AG10803 (cell line): ENCODE results near the gene MSL3.

Experiments
- DNase-seq: peaks from one replicate; pipeline ENCODE4 v3.0.0; 2010; ENCODE audit warnings: low read depth
- H3K4me3 ChIP-seq: 2 replicates; pipeline ENCODE4 v1.5.1; 2011; ENCODE audit warnings: mild to moderate bottlenecking, low read length, control low read depth
- CTCF ChIP-seq: conservative IDR thresholded peaks from 2 replicates; pipeline ENCODE4 v1.5.1; 2011; ENCODE audit warnings: mild to moderate bottlenecking, low read length, control low read depth, inconsistent platforms

MSL3 gene

GRCh38 chrX:11753668-11754067 lies 4.4 kb upstream of the MSL3 start:
- no peak for TF ChIP-seq CTCF
- H3K4me3 ChIP-seq: no peak overlapping the region
- no peak for DNase-seq

- H3K4me3 ChIP-seq: no peak overlapping the region
- no peak for DNase-seq
- TF ChIP-seq CTCF: no peak
These were observed 2.9 kb upstream of the MSL3 start for GRCh38 chrX:11754958-11755645.

- TF ChIP-seq CTCF: no peak
- DNase-seq: no peak
These were observed 2.3 kb upstream of the MSL3 start for GRCh38 chrX:11755724-11756123.

DNA sequence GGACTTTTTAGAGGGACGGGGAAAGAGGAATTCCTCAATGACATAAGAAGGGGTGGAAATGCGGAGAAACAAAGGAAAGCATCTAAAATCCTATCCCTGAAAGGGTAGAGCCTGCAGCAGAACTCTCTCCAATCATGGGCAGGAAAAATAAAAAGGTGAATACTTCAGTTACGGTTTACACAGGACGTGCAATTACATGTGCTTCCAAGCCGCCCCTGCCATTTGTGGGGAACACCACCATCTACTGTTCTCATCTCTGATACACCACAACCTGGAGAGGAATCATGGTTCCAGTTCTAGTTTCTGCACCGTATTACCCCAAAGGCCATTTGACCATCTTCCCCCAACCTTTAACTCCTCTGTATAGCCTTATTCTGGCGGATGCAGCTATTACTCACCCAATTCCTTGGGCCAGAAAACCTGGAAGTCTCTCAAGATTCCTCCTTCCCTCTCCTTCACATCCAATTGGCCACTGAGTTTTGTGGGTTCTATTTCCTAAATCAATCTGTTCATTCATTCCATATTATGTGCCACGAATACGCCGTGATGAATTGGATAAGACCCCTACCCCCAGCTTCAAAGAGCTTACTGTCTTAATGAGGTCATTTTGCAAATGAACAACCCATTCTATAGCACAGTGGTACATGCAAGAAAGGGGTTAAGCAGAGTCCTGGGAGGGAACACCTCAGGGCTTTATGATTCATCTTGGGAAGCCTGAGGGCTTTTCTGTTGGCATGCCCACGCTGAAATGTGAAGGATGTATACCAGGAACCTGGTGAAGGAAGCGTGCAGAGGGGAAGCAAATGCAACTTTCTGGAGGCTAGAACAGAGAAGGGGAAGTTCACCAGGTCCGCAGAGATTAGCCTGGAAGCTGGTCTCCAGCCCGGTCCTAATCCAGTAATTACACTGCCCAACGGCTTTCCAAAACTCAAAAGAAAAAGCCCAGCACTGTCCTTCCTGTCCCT lies 1.4 kb upstream of the MSL3 start:
- no peak for DNase-seq
- no peak for TF ChIP-seq CTCF
- H3K4me3 ChIP-seq: no peak overlapping the region

More at GRCh38 chrX:11755724-11756123, 2.3 kb upstream of the MSL3 start:
- no peak overlapping the region for H3K4me3 ChIP-seq

GRCh38 chrX:11757397-11757718 lies 679 bp upstream of the MSL3 start:
- no peak for DNase-seq
- no peak for TF ChIP-seq CTCF
- peak overlapping the region; percentile 56 for H3K4me3 ChIP-seq

DNA sequence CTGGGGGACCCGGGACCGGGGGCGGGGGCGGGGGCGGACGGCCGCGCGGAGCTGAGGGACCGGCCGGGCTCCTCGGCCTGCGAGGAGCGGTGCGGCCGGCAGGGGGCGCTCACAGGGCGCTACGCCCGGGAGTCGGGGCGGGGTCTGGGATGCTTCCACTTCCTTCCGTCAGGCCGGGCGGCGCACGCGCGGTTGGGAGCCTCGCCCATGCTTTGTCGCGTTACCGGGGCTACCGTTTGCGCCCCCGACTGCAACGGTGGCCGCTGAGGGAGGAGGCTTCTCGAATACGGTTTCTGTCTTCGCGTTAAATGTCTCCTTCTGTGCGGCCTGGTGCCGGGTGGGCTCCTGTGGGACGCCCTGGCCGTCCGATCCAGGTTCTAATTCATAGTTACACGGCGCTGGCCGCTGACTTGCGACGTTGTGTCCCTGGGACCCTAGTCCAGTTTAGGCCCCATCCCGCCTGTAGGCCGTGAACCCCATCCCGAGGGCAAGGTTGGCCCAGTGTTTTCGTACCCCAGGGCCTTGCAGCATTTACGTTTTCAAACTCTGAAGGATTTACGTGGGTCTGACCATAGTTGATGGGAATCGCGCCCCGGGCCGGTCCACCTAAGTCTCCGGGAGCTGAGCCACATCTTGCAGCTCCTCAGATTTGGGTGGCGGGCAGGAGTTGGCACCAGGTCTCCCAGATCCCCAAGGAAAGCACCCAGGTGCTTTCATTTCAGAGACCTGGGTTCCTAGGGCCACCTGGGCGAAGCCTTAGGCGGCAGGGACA lies 549 bp downstream of the MSL3 start:
- TF ChIP-seq CTCF: peak; percentile 33
- peak; percentile 74 for DNase-seq
- H3K4me3 ChIP-seq: peak overlapping the region; percentile 82

DNA sequence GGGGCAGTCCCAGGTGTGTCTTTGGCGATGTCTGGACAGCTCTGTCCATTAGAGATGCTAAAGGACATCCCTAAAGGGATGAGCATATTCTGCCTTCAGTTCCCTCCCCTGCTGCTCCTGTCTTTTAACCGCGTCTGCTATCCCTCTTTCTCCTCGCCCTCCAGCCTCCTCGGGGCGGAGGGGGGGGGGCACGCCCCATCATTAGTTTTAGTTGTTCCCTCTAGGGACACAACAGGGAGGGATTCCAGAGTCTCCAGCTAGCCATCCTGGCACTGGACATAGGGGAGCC lies 1.1 kb downstream of the MSL3 start:
- no peak for DNase-seq
- no peak for TF ChIP-seq CTCF
- peak overlapping the region; percentile 82 for H3K4me3 ChIP-seq
